ENCODE measurements around the gene EPHB1. TPM values are rescaled to one million over a fixed set of nuclear protein-coding genes. Genes with fewer than 3 reads are reported as not detected.

The EPHB1 gene
- total RNA-seq, 4 donors from 2014 or later, result 2.3 to 5.6 (median 4.6) TPM

GRCh38 chr3:135135445-135135844, 340.4 kb downstream of the EPHB1 start:
- WGBS, 2 donors, result 96 to 100% methylated on average over 1 of the region's 1 CpG
- TF ChIP-seq POLR2A (IDR thresholded peaks at IDR 0.05) (no peak), CTCF (IDR thresholded peaks at IDR 0.05) (no peak)
- no peaks in the 10 kb centered on the region for H3K36me3 ChIP-seq

GRCh38 chr3:135136361-135137100, 341.5 kb downstream of the EPHB1 start:
- Histone ChIP-seq H3K9me3 (no peaks in the 10 kb centered on the region), H3K4me3 (replicated peaks in 1 of 3) (no peak overlapping the region), H3K27ac (no peak overlapping the region), H3K4me1 (no peaks in the 10 kb centered on the region), H3K27me3 (no peaks in the 10 kb centered on the region), H3K36me3 (no peaks in the 10 kb centered on the region)
- TF ChIP-seq CTCF (IDR thresholded peaks at IDR 0.05), result no peak
- TF ChIP-seq POLR2A (IDR thresholded peaks at IDR 0.05), result no peak
- no peak for DNase-seq
- intact Hi-C loops (cut with DNase I), result no loop called here
- 81 to 84% methylated on average over 3 of the region's 3 CpGs for WGBS, 2 donors

More at GRCh38 chr3:135135445-135135844, 340.4 kb downstream of the EPHB1 start:
- Histone ChIP-seq H3K27ac (no peak overlapping the region), H3K4me3 (replicated peaks in 1 of 3) (no peak overlapping the region), H3K4me1 (no peaks in the 10 kb centered on the region), H3K9me3 (no peaks in the 10 kb centered on the region), H3K27me3 (no peaks in the 10 kb centered on the region)
- intact Hi-C loops (cut with DNase I), result no loop called here
- DNase-seq, result no peak

GRCh38 chr3:135137296-135137695, 342.2 kb downstream of the EPHB1 start:
- H3K9me3 ChIP-seq, result no peaks in the 10 kb centered on the region
- WGBS, 2 donors, result 88 to 94% methylated on average over 2 of the region's 2 CpGs
- intact Hi-C loops (cut with DNase I), result no loop called here
- H3K27me3 ChIP-seq, result no peaks in the 10 kb centered on the region
- TF ChIP-seq CTCF (IDR thresholded peaks at IDR 0.05), result no peak
- no peak for TF ChIP-seq POLR2A (IDR thresholded peaks at IDR 0.05)
- H3K27ac ChIP-seq, result no peak overlapping the region
- DNase-seq, result no peak
- H3K4me3 ChIP-seq (replicated peaks in 1 of 3), result no peak overlapping the region
- no peaks in the 10 kb centered on the region for H3K36me3 ChIP-seq
- no peaks in the 10 kb centered on the region for H3K4me1 ChIP-seq

GRCh38 chr3:135138776-135139175, 343.7 kb downstream of the EPHB1 start:
- no peak for TF ChIP-seq CTCF (IDR thresholded peaks at IDR 0.05)
- no peak for TF ChIP-seq POLR2A (IDR thresholded peaks at IDR 0.05)
- Histone ChIP-seq H3K36me3 (no peaks in the 10 kb centered on the region), H3K4me3 (replicated peaks in 1 of 3) (no peak overlapping the region), H3K27me3 (no peaks in the 10 kb centered on the region), H3K9me3 (no peaks in the 10 kb centered on the region), H3K27ac (no peak overlapping the region), H3K4me1 (no peaks in the 10 kb centered on the region)
- no peak for DNase-seq
- 82 to 91% methylated on average over 4 of the region's 4 CpGs for WGBS, 2 donors
- intact Hi-C loops (cut with DNase I), result no loop called here

GRCh38 chr3:135140591-135140990, 345.5 kb downstream of the EPHB1 start:
- Histone ChIP-seq H3K27ac (no peak overlapping the region), H3K9me3 (no peaks in the 10 kb centered on the region), H3K4me1 (no peaks in the 10 kb centered on the region), H3K27me3 (no peaks in the 10 kb centered on the region), H3K4me3 (replicated peaks in 1 of 3) (no peak overlapping the region), H3K36me3 (no peaks in the 10 kb centered on the region)
- intact Hi-C loops (cut with DNase I), result no loop called here
- TF ChIP-seq CTCF (IDR thresholded peaks at IDR 0.05) (no peak), POLR2A (IDR thresholded peaks at IDR 0.05) (no peak)
- 92 to 96% methylated on average over 3 of the region's 3 CpGs for WGBS, 2 donors
- no peak for DNase-seq

Measured in thyroid gland (tissue), 4 donors.